HUES48 (cell line): Measurements from ENCODE around the gene CDK5RAP2.
"Not testable (repeated sequence)": the region's sequence is repeated elsewhere in the genome, so short reads cannot be mapped to it uniquely, and the experiment has no call there.

Source experiments
- H3K27ac ChIP-seq: one replicate; pipeline ENCODE4 v1.7.0; 2013; ENCODE audit warnings: low read depth, low read length, inconsistent platforms
- H3K27me3 ChIP-seq: 2 replicates; pipeline ENCODE4 v1.6.1; 2013; ENCODE audit warnings: mild to moderate bottlenecking, low read length; ENCODE audit not compliant: control insufficient read depth, insufficient read depth
- H3K36me3 ChIP-seq: 2 replicates; pipeline ENCODE4 v1.6.1; 2013; ENCODE audit warnings: low read length; ENCODE audit not compliant: control insufficient read depth, insufficient read depth
- H3K4me1 ChIP-seq: 2 replicates; pipeline ENCODE4 v1.6.1; 2013; ENCODE audit warnings: mild to moderate bottlenecking, low read length; ENCODE audit not compliant: control insufficient read depth, insufficient read depth
- H3K4me3 ChIP-seq: 2 replicates; pipeline ENCODE4 v1.5.1; 2013; ENCODE audit warnings: mild to moderate bottlenecking, low read depth, low read length
- H3K9ac ChIP-seq: 2 replicates; pipeline ENCODE4 v1.6.1; 2013; ENCODE audit warnings: mild to moderate bottlenecking, low read depth, low read length, moderate library complexity
- H3K9me3 ChIP-seq: 2 replicates; pipeline ENCODE4 v1.6.1; 2013; ENCODE audit warnings: low read length; ENCODE audit not compliant: control insufficient read depth, insufficient read depth

The CDK5RAP2 gene

DNA sequence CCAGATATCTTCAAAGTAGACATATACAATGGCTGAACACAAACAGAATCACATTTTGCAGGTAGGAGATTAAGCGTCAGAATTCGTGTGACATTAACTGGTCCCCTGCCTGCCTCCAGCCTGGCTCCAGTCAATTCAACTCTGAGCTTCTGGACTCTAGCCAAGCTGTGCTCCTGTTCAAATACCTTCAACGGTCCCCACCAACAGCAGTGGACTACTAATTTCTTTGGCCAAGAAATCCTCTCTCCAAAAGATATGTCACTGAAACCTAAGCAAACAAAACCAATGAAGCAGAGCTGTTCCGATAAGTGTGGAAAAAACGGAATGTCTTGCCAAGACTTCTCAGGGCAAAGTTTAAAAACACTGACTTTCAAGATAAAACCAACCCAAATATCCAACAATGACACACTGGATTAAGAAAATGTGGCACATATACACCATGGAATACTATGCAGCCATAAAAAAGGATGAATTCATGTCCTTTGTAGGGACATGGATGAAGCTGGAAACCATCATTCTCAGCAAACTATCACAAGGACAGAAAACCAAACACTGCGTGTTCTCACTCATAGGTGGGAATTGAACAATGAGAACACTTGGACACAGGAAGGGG lies 49.6 kb downstream of the CDK5RAP2 start:
- not testable (repeated sequence) for H3K9ac ChIP-seq, H3K4me3 ChIP-seq, H3K9me3 ChIP-seq, H3K27me3 ChIP-seq
- H3K36me3 ChIP-seq = peaks cover 85% of the 10 kb centered on the region
- peak overlapping the region; percentile 87 for H3K27ac ChIP-seq
- peaks cover 25% of the 10 kb centered on the region for H3K4me1 ChIP-seq

DNA sequence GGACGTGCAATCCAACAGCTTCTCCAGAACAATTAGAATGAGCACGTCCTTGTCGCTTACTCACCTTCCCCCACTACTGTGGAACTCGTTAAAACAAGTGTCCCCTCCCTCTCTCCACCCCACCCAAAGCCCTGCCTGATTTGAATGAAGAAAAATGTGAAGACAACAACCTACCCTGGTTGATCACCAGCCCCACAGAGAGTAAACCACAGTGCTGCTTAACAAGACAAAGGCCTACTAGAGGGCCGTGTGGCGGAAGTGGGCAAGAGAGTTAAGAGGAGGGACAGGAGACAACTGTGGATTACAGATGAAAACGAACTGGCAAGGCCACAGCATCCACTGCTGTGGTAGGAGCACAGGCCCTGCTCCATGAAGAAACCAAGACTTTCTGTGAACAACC lies 51.1 kb downstream of the CDK5RAP2 start:
- peaks cover 85% of the 10 kb centered on the region for H3K36me3 ChIP-seq
- no peaks in the 10 kb centered on the region for H3K9me3 ChIP-seq

DNA sequence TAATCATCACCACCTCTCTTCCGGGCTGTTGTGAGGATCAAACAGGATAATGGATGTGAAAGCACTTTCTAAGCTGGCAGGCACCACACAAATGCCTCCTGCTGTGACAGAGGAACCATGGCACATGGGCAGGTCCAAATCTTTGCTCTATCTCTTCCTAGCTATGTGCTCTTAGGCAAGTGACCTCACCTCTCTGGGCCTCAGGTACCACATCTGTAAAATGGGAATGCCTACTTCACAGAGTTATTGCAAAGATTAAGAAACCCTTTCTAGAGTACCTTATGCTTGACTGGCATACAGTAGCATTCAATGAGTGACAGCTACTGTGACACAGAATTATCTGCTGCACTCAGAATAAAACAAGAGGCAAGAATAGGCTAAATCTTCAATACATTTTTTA lies 51.6 kb downstream of the CDK5RAP2 start:
- H3K27me3 ChIP-seq = no peaks in the 10 kb centered on the region
- peak overlapping the region; percentile 87 for H3K27ac ChIP-seq
- H3K4me3 ChIP-seq = no peak overlapping the region
- H3K9ac ChIP-seq = no peak overlapping the region
- peaks cover 87% of the 10 kb centered on the region for H3K36me3 ChIP-seq
- peaks cover 38% of the 10 kb centered on the region for H3K4me1 ChIP-seq
- H3K9me3 ChIP-seq = no peaks in the 10 kb centered on the region

More for the DNA sequence above, 51.1 kb downstream of the CDK5RAP2 start:
- Histone ChIP-seq H3K27ac (peak overlapping the region; percentile 87), H3K27me3 (no peaks in the 10 kb centered on the region), H3K4me1 (peaks cover 38% of the 10 kb centered on the region), H3K9ac (no peak overlapping the region), H3K4me3 (no peak overlapping the region)

DNA sequence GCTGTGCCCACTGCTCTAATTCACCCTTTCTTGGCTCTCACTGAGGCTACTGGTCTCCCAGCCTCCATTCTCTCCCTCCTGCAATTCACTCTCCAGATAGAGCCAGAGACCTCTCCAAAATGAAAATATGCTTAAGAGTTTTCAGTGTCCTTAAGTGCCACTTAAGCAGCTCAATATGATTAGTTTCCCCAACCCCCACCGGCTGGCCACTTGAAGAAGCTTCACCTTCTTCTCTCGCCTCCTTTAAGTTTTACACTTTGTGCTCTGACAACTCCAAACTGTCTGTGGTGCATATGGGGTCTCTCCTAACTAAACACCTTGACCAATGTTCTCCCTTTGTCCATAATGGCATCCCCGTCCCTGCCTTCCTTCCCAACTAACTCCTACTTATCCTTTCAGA lies 53.4 kb downstream of the CDK5RAP2 start:
- Histone ChIP-seq H3K9me3 (no peaks in the 10 kb centered on the region), H3K9ac (no peak overlapping the region), H3K4me1 (peaks cover 38% of the 10 kb centered on the region), H3K27me3 (no peaks in the 10 kb centered on the region), H3K36me3 (peaks cover 91% of the 10 kb centered on the region), H3K4me3 (no peak overlapping the region), H3K27ac (no peak overlapping the region)

DNA sequence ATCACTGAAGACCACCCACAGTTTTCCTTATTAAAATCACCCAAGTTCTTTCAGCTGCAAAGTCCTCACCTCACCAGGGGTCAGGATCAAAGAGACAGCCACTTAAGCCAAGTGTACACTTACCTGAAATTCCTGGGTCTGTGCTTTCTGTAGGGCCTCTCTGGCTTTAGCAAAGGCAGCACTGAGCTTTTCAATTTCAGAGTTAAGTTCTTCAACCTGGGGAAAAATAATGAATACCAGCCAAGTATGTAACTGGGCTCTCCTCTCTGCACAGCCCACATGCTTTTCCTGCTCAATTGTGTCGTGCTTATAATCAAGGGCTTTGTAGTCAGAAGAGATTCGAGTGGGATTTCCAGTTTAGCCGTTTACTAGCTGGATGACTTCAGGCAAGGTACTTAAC lies 55.1 kb downstream of the CDK5RAP2 start:
- Histone ChIP-seq H3K4me1 (peaks cover 33% of the 10 kb centered on the region), H3K4me3 (no peak overlapping the region), H3K27me3 (no peaks in the 10 kb centered on the region), H3K36me3 (peaks cover 85% of the 10 kb centered on the region), H3K9ac (no peak overlapping the region), H3K9me3 (no peaks in the 10 kb centered on the region), H3K27ac (peak overlapping the region; percentile 54)

DNA sequence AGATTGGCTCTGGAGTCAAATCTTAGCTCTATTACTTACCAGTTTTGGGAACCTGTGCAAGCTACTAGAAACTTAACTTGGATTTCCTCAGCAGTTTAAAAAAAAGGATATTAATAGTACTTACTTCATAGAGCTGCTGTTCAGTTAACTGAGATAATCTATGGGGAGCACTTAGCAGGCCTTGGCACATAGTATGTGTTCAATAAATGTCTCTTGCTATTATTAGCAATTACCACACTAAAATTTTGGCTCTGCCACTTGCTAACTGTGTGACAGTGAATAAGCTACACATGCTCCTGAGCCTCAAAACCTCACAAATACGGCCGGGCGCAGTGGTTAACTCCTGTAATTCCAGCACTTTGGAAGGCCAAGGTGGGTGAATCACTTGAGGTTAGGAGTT lies 55.9 kb downstream of the CDK5RAP2 start:
- H3K36me3 ChIP-seq = peaks cover 76% of the 10 kb centered on the region

DNA sequence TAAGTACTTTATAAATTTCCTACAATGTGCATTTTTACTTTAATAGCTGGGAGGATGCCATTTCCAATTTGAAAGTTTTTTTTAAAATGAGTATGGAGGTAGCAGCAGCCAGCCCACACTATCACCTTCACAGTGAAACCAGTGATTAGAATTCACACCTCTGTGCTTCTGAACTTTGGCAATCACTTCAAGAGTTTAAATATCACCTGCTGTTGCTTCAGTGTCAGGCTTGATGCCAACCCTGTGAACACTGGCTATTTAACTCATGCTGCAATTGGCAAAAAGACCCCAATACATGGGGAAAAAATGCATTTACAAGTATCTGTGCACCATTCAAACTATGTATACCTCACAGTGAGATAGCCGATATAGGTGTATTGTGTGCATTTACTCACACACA lies 57.4 kb downstream of the CDK5RAP2 start:
- Histone ChIP-seq H3K36me3 (peaks cover 71% of the 10 kb centered on the region), H3K4me1 (peaks cover 13% of the 10 kb centered on the region), H3K9me3 (no peaks in the 10 kb centered on the region), H3K9ac (no peak overlapping the region), H3K27ac (no peak overlapping the region), H3K4me3 (no peak overlapping the region), H3K27me3 (no peaks in the 10 kb centered on the region)

More for the DNA sequence above, 55.9 kb downstream of the CDK5RAP2 start:
- no peak overlapping the region for H3K27ac ChIP-seq
- peaks cover 25% of the 10 kb centered on the region for H3K4me1 ChIP-seq
- H3K9ac ChIP-seq = no peak overlapping the region
- no peaks in the 10 kb centered on the region for H3K9me3 ChIP-seq
- no peak overlapping the region for H3K4me3 ChIP-seq
- no peaks in the 10 kb centered on the region for H3K27me3 ChIP-seq

DNA sequence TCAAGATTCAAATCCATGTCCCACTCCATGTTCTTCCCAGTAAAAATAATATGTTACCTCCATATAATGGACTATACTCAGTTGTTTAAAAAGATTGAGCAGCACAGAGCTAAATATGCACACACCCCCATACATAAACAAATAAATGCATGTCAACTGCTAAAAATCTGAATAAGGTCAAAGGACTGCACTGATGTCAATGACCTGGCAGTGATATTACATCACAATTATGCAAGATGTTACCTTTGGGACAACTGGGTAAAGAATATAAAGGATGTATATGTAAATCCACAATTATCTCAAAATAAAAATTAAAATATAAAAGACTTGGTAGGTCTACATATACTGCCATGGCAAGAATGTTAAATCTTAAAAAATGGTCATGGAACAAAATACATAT lies 57.9 kb downstream of the CDK5RAP2 start:
- H3K27ac ChIP-seq = no peak overlapping the region
- peaks cover 13% of the 10 kb centered on the region for H3K4me1 ChIP-seq
- H3K9me3 ChIP-seq = no peaks in the 10 kb centered on the region
- H3K9ac ChIP-seq = no peak overlapping the region
- H3K4me3 ChIP-seq = no peak overlapping the region
- H3K27me3 ChIP-seq = no peaks in the 10 kb centered on the region
- peaks cover 71% of the 10 kb centered on the region for H3K36me3 ChIP-seq

DNA sequence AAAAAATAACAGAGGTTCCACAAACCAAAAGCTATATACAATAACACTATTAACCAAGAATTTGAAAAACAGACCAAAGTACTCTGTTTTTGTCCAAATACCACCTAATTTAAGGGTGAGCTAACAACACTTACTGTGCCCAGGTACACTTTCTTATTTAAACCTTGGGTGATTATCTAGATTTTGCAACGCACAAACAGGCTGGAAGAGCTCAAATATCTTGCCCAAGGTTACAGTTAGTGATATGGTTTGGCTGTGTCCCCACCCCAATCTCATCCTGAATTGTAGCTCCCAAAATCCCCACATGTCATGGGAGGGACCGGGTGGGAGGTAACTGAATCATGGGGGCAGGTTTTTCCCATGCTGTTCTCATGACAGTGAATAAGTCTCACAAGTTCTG lies 58.9 kb downstream of the CDK5RAP2 start:
- no peaks in the 10 kb centered on the region for H3K9me3 ChIP-seq
- no peak overlapping the region for H3K9ac ChIP-seq
- peaks cover 69% of the 10 kb centered on the region for H3K36me3 ChIP-seq
- no peak overlapping the region for H3K4me3 ChIP-seq
- no peak overlapping the region for H3K27ac ChIP-seq
- peaks cover 13% of the 10 kb centered on the region for H3K4me1 ChIP-seq
- no peaks in the 10 kb centered on the region for H3K27me3 ChIP-seq

DNA sequence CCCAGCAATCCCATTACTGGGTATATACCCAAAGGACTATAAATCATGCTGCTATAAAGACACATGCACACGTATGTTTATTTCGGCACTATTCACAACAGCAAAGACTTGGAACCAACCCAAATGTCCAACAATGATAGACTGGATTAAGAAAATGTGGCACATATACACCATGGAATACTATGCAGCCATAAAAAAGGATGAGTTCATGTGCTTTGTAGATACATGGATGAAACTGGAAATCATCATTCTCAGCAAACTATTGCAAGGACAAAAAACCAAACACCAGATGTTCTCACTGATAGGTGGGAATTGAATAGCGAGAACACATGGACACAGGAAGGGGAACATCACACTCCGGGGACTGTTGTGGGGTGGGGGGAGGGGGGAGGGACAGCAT lies 64.0 kb downstream of the CDK5RAP2 start:
- not testable (repeated sequence) for H3K9me3 ChIP-seq, H3K4me1 ChIP-seq, H3K9ac ChIP-seq, H3K4me3 ChIP-seq, H3K27me3 ChIP-seq, H3K27ac ChIP-seq
- peaks cover 59% of the 10 kb centered on the region for H3K36me3 ChIP-seq

DNA sequence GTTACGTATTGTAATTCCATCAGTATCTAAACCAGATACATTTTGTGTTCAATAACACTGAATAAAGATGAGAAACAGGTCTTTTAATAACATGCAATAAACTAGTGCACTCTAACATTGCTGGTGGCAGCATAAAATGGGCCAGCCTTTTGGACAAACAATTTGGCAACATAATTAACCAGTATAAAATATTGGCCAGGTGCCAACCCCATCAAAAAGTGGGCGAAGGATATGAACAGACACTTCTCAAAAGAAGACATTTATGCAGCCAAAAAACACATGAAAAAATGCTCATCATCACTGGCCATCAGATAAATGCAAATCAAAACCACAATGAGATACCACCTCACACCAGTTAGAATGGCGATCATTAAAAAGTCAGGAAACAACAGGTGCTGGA lies 64.5 kb downstream of the CDK5RAP2 start:
- peaks cover 58% of the 10 kb centered on the region for H3K36me3 ChIP-seq
- H3K27me3 ChIP-seq, H3K4me3 ChIP-seq, H3K27ac ChIP-seq, H3K9me3 ChIP-seq, H3K4me1 ChIP-seq, H3K9ac ChIP-seq: not testable (repeated sequence)

DNA sequence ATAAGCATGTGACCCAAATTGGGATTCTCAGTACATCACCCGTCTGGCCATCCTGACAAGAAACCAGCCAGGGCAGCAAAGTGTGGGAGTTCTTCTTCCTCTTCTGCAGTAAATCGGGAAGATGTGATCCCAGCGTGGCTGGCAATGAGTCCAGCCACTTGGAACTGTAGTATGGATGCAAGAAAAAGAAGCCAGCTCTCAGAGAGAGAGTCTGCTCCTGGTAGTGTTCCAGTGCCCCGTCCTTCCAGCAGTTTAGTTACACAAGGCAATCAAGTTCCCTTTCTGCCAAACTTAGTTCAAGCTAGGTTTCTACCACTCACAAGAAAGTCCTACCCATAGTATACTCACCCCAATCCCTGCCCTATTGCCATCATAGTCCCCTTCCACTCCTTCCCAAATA lies 65.6 kb downstream of the CDK5RAP2 start:
- Histone ChIP-seq H3K4me3 (no peak overlapping the region), H3K9me3 (no peaks in the 10 kb centered on the region), H3K9ac (no peak overlapping the region), H3K27me3 (no peaks in the 10 kb centered on the region), H3K36me3 (peaks cover 62% of the 10 kb centered on the region), H3K4me1 (no peaks in the 10 kb centered on the region), H3K27ac (no peak overlapping the region)
